Left colon (tissue), 2 donors: ENCODE measurements around the gene CYBB. TPM values are rescaled to one million over a fixed set of nuclear protein-coding genes. Genes with fewer than 3 reads are reported as not detected.
A peak's percentile ranks its signal among the peaks of the same experiment; 100 is the strongest.

ENCODE experiments used
- ATAC-seq: fragments of 200-7000 bp; cut with Tn5 transposase; one replicate; pipeline ENCODE4 v1.9.1; 2020; ENCODE audit warnings: mild to moderate bottlenecking, moderate library complexity
- DNase-seq, 2 donors: peaks; one replicate each; pipeline ENCODE4 v3.0.0-alpha.2; 2020
- intact Hi-C, 2 donors: fragments of 100-400 bp; cut with DNase I in 1 of 2; cut with micrococcal nuclease in 1 of 2; formaldehyde crosslinking; loops; one replicate each; pipeline versions ENCODE4 v1.11.2 to v1.14.0; 2022; cut with DNase I, micrococcal nuclease
- total RNA-seq, 2 donors: library from RNA; stranded (reverse); fragmentation: NEBNext Ultra II Directional; extraction: Animal tissue kit (Norgen Biotek cat#: 25700); gene quantifications; one replicate each; pipeline ENCODE4 v1.2.1, GENCODE V29; 2021
- donor health status: DM: no; HTN: no; CAD: no.
- donor health status: DM: yes; HTN: yes; CAD: no.

The CYBB gene
- total RNA-seq, 2 donors from 2014 or later = 8.8 to 23.5 TPM

- ATAC-seq (peak; percentile 6), DNase-seq (no peak)
- intact Hi-C loops = no loop called here
These were observed 1.2 kb downstream of the CYBB start for GRCh38 chrX:37781081-37781480.

- intact Hi-C loops = no loop called here
- ATAC-seq (peak; percentile 92), DNase-seq (no peak)
These were observed 2.0 kb downstream of the CYBB start for GRCh38 chrX:37781814-37782213.

GRCh38 chrX:37782359-37782758 is 2.5 kb downstream of the CYBB start:
- no peak for ATAC-seq
- DNase-seq = no peak
- intact Hi-C loops = no loop called here

- ATAC-seq (no peak), DNase-seq (no peak)
- intact Hi-C loops = no loop called here
These were observed 3.4 kb downstream of the CYBB start for GRCh38 chrX:37783305-37783704.

GRCh38 chrX:37785569-37785968 is 5.7 kb downstream of the CYBB start:
- intact Hi-C loops = no loop called here
- DNase-seq = no peak
- ATAC-seq = no peak

- intact Hi-C loops = no loop called here
- DNase-seq (no peak), ATAC-seq (no peak)
These were observed 7.0 kb downstream of the CYBB start for GRCh38 chrX:37786624-37787422.

- intact Hi-C loops = no loop called here
- no peak for DNase-seq
- ATAC-seq = no peak
These were observed 7.6 kb downstream of the CYBB start for GRCh38 chrX:37787423-37787869.

- intact Hi-C loops = no loop called here
- ATAC-seq (no peak), DNase-seq (no peak)
These were observed 16.5 kb downstream of the CYBB start for GRCh38 chrX:37796310-37796709.

- ATAC-seq (peak; percentile 33), DNase-seq (no peak)
- intact Hi-C loops = no loop called here
These were observed 16.9 kb downstream of the CYBB start for GRCh38 chrX:37796805-37797204.

- ATAC-seq (no peak), DNase-seq (no peak)
- intact Hi-C loops = no loop called here
These were observed 20.1 kb downstream of the CYBB start for GRCh38 chrX:37799936-37800335.

GRCh38 chrX:37800717-37801116 is 20.9 kb downstream of the CYBB start:
- DNase-seq (no peak), ATAC-seq (no peak)
- intact Hi-C loops = no loop called here

GRCh38 chrX:37802028-37802427 is 22.2 kb downstream of the CYBB start:
- ATAC-seq (no peak), DNase-seq (no peak)
- intact Hi-C loops = no loop called here

GRCh38 chrX:37803057-37803456 is 23.2 kb downstream of the CYBB start:
- DNase-seq (no peak), ATAC-seq (no peak)
- intact Hi-C loops = no loop called here

- ATAC-seq (no peak), DNase-seq (no peak)
- intact Hi-C loops = no loop called here
These were observed 30.1 kb downstream of the CYBB start for GRCh38 chrX:37809970-37810369.

GRCh38 chrX:37812110-37812509 is 32.3 kb downstream of the CYBB start:
- intact Hi-C loops = no loop called here
- ATAC-seq = peak; percentile 76

GRCh38 chrX:37813570-37813969 is 33.7 kb downstream of the CYBB start:
- ATAC-seq (no peak), DNase-seq (no peak)
- intact Hi-C loops = no loop called here

More at GRCh38 chrX:37812110-37812509, 32.3 kb downstream of the CYBB start:
- peak in 1 of 2 donors; percentile 26 for DNase-seq

GRCh38 chrX:37815366-37815765 is 35.5 kb downstream of the CYBB start:
- intact Hi-C loops = no loop called here
- ATAC-seq (no peak), DNase-seq (no peak)

GRCh38 chrX:37816766-37817165 is 36.9 kb downstream of the CYBB start:
- DNase-seq (no peak), ATAC-seq (no peak)
- intact Hi-C loops = no loop called here

- no peak for ATAC-seq
- intact Hi-C loops = no loop called here
- DNase-seq = no peak
These were observed 37.3 kb downstream of the CYBB start for GRCh38 chrX:37817176-37817575.

GRCh38 chrX:37817579-37817978 is 37.7 kb downstream of the CYBB start:
- intact Hi-C loops = no loop called here
- no peak for DNase-seq
- no peak for ATAC-seq

- ATAC-seq (peak; percentile 94), DNase-seq (no peak)
- intact Hi-C loops = no loop called here
These were observed 38.2 kb downstream of the CYBB start for GRCh38 chrX:37818031-37818430.
